ENCODE measurements around the gene MYO1F. TPM values are rescaled to one million over a fixed set of nuclear protein-coding genes. Genes with fewer than 3 reads are reported as not detected.
"Not testable (repeated sequence)": the region's sequence is repeated elsewhere in the genome, so short reads cannot be mapped to it uniquely, and the experiment has no call there.

MYO1F gene
- total RNA-seq, 2 donors from 2014 or later: 4.7 to 9.1 TPM

DNA sequence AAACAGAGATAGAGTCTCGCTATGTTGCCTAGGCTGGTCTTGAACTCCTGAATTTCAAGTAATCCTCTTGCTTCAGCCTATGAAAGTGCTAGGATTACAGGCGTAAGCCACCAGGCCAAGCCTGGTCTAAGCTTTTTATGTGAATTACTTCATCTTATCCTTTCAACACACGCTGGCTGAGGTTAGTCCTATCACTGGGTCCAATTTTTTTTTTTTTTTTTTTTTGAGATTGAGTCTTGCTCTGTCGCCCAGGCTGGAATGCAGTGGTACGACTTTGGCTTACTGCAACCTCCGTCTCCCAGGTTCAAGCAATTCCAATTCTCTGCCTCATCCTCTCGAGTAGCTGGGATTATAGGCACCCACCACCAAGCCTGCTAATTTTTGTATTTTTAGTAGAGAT is 10.4 kb downstream of the MYO1F start:
- Histone ChIP-seq H3K27me3 (no peaks in the 10 kb centered on the region), H3K9ac (ENCODE audit: low read depth in 2 of 2, low read length in 2 of 2) (no peak overlapping the region), H3K27ac (no peak overlapping the region), H3K4me1 (no peaks in the 10 kb centered on the region), H3K36me3 (no peaks in the 10 kb centered on the region), H3K9me3 (no peaks in the 10 kb centered on the region), H3K4me3 (no peak overlapping the region)
- no peak for DNase-seq
- TF ChIP-seq, protein P1, sequence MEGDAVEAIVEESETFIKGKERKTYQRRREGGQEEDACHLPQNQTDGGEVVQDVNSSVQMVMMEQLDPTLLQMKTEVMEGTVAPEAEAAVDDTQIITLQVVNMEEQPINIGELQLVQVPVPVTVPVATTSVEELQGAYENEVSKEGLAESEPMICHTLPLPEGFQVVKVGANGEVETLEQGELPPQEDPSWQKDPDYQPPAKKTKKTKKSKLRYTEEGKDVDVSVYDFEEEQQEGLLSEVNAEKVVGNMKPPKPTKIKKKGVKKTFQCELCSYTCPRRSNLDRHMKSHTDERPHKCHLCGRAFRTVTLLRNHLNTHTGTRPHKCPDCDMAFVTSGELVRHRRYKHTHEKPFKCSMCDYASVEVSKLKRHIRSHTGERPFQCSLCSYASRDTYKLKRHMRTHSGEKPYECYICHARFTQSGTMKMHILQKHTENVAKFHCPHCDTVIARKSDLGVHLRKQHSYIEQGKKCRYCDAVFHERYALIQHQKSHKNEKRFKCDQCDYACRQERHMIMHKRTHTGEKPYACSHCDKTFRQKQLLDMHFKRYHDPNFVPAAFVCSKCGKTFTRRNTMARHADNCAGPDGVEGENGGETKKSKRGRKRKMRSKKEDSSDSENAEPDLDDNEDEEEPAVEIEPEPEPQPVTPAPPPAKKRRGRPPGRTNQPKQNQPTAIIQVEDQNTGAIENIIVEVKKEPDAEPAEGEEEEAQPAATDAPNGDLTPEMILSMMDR (IDR thresholded peaks at IDR 0.05): no peak
- intact Hi-C loops (cut with DNase I): no loop called here

DNA sequence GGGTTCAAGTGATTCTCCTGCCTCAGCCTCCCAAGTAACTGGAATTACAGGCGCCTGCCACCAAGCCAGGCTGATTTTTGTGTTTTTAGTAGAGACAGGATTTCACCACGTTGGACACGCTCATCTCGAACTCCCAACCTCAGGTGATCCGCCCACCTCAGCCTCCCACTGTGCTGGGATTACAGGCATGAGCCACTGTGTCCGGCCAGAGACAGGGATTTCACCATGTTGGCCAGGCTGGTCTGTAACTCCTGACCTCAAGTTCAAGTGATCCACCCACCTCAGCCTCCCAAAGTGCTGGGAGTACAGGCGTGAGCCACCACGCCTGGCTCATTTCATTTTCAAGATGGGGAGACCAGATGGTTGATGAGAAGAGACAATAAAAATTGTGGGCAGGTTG is 12.4 kb downstream of the MYO1F start:
- H3K9ac ChIP-seq (ENCODE audit: low read depth in 2 of 2, low read length in 2 of 2); H3K4me3 ChIP-seq; intact Hi-C loops (cut with DNase I); H3K4me1 ChIP-seq; H3K36me3 ChIP-seq; DNase-seq; H3K27me3 ChIP-seq; H3K9me3 ChIP-seq; H3K27ac ChIP-seq: not testable (repeated sequence)

- no peak for DNase-seq
- H3K36me3 ChIP-seq: no peaks in the 10 kb centered on the region
- H3K27ac ChIP-seq: no peak overlapping the region
- no peaks in the 10 kb centered on the region for H3K27me3 ChIP-seq
- TF ChIP-seq, protein P1 (IDR thresholded peaks at IDR 0.05): no peak
- no peaks in the 10 kb centered on the region for H3K4me1 ChIP-seq
- H3K9me3 ChIP-seq: no peaks in the 10 kb centered on the region
- H3K9ac ChIP-seq (ENCODE audit: low read depth in 2 of 2, low read length in 2 of 2): no peak overlapping the region
- intact Hi-C loops (cut with DNase I): no loop called here
- H3K4me3 ChIP-seq: no peak overlapping the region
Observed at GRCh38 chr19:8561075-8561764, 16.0 kb downstream of the MYO1F start.

DNA sequence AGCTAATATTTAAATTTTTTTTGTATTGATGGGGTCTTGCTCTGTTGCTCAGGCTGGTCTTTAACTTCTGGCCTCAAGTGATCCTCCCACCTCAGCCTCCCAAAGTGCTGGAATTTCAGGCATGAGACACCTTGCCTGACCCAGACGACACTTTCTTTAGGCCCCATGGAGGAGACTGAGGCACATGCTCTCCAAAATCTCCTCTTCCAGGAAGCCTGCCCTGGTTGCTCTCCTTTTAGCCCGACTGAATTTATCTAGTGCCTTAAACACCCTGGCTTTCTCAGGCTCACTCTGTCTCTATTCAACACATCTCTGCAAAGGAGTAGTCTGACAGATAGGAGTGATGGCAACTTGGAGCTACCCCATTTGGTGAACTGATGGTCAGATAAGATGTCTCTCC is 18.9 kb downstream of the MYO1F start:
- TF ChIP-seq, protein P1 (IDR thresholded peaks at IDR 0.05): no peak

DNA sequence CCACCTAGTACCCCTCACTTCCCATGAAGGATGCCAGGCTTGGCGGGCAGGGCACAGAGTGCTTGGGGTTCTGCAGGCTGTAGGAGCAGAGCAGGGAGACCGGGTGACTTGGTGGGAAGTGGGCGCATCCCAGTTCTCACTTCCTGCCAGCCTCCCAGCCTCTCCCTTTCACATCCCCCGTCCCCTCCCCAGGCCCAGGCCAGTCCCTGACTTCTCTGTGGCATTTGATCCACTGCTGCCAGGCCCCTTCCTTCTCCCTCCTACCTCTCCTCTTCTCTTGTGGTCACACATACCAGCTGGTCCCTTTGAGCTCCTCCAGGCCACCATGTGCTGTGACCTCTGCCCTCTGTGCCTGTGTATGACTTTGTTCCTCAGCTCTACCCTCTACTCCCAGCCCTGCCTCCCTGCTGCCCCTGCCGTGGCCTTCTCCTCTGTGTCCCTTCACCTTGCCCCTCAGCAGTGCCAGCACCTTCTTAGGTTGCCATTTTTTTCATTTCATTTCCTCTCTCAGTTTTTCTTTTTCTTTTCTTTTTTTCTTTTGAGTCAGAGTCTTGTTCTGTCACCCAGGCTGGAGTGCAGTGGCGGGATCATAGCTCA is 19.5 kb downstream of the MYO1F start:
- TF ChIP-seq, protein P1 (IDR thresholded peaks at IDR 0.05): no peak
- Histone ChIP-seq H3K9me3 (no peaks in the 10 kb centered on the region), H3K4me1 (no peaks in the 10 kb centered on the region), H3K36me3 (no peaks in the 10 kb centered on the region), H3K27me3 (no peaks in the 10 kb centered on the region), H3K9ac (ENCODE audit: low read depth in 2 of 2, low read length in 2 of 2) (no peak overlapping the region), H3K4me3 (no peak overlapping the region), H3K27ac (no peak overlapping the region)
- DNase-seq: no peak
- intact Hi-C loops (cut with DNase I): no loop called here

More for the DNA sequence above, 18.9 kb downstream of the MYO1F start:
- Histone ChIP-seq H3K9ac (ENCODE audit: low read depth in 2 of 2, low read length in 2 of 2) (no peak overlapping the region), H3K9me3 (no peaks in the 10 kb centered on the region), H3K36me3 (no peaks in the 10 kb centered on the region), H3K27me3 (no peaks in the 10 kb centered on the region), H3K4me1 (no peaks in the 10 kb centered on the region), H3K27ac (no peak overlapping the region), H3K4me3 (no peak overlapping the region)
- no peak for DNase-seq
- intact Hi-C loops (cut with DNase I): no loop called here

GRCh38 chr19:8553729-8554128 is 23.5 kb downstream of the MYO1F start:
- H3K4me1 ChIP-seq; H3K9me3 ChIP-seq; H3K27ac ChIP-seq; intact Hi-C loops (cut with DNase I); H3K9ac ChIP-seq (ENCODE audit: low read depth in 2 of 2, low read length in 2 of 2); H3K27me3 ChIP-seq; DNase-seq; H3K36me3 ChIP-seq; H3K4me3 ChIP-seq: not testable (repeated sequence)
